GM03348 (cell line): ENCODE results near the gene LAMB3.

ENCODE experiments used
- DNase-seq: peaks from one replicate; pipeline ENCODE4 v3.0.0; 2012; ENCODE audit warnings: low spot score

LAMB3 gene

DNA sequence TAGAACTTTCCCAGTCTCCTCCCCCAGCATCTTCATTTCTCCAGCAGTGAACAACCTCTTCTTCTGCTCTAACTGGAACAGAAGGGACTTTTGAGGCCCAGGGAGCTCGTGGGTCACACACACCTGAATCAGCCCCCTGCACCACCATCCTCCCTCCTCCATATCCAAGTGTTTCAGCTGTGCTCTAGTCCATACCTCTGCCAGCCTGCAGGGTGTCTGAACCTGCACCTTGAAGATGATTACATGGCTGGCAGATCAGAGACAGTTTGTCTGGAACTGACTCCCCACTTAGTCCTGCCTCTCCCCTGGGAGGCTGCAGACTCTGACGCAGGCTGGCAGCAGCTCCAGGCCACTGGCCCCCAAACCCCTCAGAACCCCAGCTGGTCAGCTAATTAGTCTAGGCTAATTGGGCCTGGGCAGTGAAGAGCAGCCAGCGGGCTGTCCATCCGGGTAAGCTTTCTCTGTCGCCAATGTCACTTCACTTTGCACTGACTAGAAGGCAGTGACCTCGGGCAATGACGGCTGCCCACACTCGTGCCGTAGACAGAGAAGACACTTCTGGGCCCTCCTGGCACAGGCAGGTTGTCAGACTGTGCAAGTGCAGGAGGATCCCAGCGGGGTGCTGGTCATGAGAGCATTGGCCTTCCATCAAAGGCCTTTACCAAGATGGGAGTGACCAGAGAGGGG, 56.5 kb downstream of the LAMB3 start:
- DNase-seq = no peak

DNA sequence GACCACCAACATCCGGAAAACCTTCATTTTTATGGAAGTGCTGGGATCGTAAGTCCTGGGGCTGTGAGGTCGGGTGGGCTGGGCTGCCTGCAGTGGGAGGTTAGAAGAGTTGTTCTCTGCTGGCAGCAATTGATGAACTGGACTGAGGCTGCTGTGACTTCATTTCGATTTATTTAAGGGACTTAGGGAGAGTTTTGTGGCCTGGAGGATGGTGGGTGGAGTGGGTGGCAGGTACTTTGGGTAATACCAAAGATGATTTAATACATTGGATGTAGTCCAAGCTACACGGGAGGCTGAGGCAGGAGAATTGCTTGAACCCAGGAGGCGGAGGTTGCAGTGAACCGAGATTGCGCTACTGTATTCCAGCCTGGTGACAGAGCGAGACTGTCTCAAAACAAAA, 57.2 kb downstream of the LAMB3 start:
- no peak for DNase-seq

DNA sequence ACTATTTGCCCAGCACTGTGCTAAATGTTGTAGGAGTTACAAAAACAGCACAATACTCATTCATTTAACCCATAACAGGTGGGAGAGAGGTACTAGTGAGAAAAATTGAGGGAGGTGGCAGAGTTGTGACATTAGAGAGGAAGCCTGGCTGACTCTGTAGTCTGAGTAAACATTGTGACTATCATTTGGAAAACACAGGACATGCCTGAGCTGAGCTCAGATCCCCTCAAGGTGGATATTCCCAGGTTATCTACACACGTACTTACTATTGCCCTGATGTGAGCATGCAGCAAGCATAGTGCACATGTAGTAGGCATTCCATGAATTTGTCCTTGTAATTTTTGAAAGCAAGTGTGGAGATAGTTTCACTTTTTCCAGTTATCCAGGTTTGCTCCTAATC, 57.8 kb downstream of the LAMB3 start:
- no peak for DNase-seq

DNA sequence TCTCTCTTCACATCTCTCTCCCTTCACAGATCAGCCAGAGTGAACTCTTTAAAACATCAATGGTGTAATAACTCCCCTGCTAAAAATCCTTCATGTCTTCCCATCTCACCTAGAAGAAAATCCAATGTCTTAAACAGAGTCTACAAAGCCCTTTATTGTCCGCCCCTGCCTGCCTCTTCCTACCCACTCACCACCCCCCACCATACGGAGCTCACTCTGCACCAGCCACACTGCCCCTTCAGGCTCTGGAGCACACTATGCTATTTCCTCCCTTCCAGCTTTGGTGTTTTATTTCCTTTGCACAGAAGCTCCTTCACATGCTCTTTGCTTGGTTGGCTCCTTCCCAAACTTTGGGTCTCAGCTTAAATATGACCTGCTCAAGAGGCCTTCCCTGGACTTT, 58.5 kb downstream of the LAMB3 start:
- DNase-seq = no peak

GRCh38 chr1:209590405-209590804, 61.8 kb downstream of the LAMB3 start:
- peak; percentile 76 for DNase-seq

- no peak for DNase-seq
Observed at GRCh38 chr1:209589863-209590262, 62.4 kb downstream of the LAMB3 start.

- no peak for DNase-seq
Observed at GRCh38 chr1:209589440-209589839, 62.8 kb downstream of the LAMB3 start.

DNA sequence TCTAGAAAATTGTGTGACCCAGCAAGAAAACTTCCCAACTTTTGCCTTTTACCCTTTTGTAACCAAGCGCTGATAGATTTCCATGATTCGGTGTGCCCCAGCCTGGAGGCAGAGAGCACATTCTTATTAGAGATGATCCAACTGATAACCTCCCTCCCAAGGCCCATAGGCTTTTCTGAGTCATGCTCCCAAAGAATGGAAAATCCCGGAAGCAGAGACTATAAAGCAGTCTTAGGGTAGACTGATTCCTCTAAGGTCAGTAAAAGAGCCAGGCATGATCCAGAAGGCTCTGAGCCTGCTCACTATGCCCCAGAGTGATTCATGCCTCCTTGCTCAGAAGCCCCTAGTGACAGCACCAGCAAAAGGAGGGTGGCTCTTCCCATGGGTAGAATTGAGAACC, 64.4 kb downstream of the LAMB3 start:
- DNase-seq = peak; percentile 26

GRCh38 chr1:209586221-209586740, 65.9 kb downstream of the LAMB3 start:
- no peak for DNase-seq

- DNase-seq = peak; percentile 76
Observed at GRCh38 chr1:209585672-209586071, 66.6 kb downstream of the LAMB3 start.

DNA sequence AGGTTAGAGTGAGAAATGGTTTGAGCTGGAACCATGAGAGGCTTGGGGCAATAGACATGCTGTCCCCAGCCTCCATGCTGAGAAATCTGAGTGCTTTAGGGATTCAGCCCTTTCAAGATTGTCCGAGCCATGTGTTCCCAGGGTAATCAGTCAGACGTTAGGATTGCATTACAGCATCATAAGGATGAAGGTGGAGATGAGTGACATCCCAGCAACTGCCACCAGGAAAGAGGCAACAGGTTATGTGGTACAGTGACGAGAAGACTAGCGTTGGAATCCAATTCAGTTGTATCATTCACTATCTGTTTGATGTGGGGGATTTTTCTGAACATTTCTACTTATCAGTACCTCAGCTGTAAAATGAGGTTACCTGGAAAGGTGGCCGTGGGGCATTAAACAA, 67.0 kb downstream of the LAMB3 start:
- no peak for DNase-seq

- no peak for DNase-seq
Observed at GRCh38 chr1:209584231-209584672, 68.0 kb downstream of the LAMB3 start.

- DNase-seq = peak; percentile 72
Observed at GRCh38 chr1:209583408-209583807, 68.8 kb downstream of the LAMB3 start, which contains the start of gene CAMK1G. Gene CAMK1G, plus strand, starts transcription at chr1:209583714. Its CDS starts 11,270 bp downstream, at chr1:209594984.

DNA sequence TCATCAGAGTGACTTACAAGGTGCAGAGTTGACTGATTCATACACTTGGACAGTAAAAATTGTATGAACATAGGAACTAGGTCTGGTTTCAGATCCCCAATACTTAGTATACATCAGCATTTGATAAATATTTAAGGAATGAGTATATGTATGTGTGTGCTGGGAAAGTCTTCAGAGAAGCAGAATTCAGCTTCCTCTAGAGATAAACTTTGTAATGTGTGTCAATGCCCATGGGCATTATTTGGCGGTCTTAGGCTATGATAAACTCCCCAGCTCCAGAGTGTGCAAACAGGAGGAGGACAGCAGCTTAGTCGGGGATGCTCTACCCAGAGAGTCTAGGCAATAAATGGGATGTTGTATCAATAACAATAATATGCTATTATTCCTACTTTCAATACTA, 71.6 kb downstream of the LAMB3 start:
- DNase-seq = no peak

GRCh38 chr1:209577346-209577745, 74.9 kb downstream of the LAMB3 start:
- DNase-seq = no peak

GRCh38 chr1:209576392-209577197, 75.6 kb downstream of the LAMB3 start:
- DNase-seq = peak; percentile 92

GRCh38 chr1:209570743-209571142, 81.5 kb downstream of the LAMB3 start:
- DNase-seq = no peak

DNA sequence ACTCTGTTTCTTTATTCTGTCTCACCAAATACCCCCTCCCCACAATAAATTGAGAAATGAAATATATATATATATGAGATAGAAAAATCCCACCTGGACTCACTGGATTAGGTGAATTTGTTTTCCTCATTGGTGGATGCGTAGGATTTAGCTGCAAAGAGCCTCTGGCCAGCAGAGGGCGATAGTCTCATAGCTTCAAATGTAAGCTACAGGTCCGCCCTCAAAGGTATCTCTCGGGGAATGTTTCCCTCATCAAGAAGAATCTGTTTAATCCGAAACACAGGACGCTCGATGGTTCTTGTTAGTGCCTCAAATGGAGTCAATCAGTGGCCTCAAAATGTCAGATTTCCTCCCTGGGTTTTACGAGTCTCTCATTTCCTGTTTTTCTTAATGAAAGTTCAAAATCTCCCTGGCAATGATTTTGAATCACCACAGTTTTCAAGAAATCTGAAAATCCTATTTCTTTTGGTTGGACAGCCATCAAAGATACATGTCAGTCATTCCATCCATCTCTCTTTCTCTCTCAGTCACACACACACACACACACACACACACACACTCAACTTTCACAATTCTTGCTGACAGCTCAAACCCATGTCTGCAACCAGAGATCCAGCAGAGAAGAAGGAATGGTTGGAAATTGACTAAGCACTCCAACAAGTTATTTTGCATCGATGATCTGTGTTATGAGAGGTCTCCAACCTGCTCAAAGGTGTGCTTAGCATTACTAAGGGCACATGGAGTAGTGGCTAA, 82.6 kb downstream of the LAMB3 start:
- peak; percentile 69 for DNase-seq

DNA sequence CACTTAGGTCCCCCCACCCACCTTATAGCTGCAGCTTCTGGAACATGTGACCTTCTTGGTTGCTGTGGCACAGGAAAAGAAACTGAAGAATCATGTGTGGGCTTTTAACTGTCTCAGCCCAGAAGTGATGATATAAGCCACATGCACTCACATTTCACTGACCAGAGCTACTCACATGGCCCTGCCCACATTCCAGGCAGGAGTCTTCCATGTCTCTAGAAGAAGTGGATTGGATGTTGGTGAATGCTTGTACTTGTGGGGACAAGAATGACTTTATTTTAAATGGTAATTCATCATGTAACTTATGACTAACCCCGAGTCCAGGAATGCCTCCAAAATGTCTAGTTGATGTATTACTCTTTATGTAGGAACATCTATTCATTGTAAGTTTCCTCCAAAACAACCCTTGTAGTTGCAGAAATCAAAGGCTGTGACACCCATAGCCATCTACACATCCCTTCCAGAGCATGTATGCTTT, 84.5 kb downstream of the LAMB3 start:
- DNase-seq = peak; percentile 61

- peak; percentile 86 for DNase-seq
Observed at GRCh38 chr1:209565759-209566678, 86.2 kb downstream of the LAMB3 start.
